Measurements from ENCODE around the gene PTPN14.

PTPN14 gene

GRCh38 chr1:214335567-214335966 is 215.8 kb downstream of the PTPN14 start:
- Histone ChIP-seq H3K79me2 (ENCODE audit: insufficient read depth, low read length) (no peaks in the 10 kb centered on the region), H3K27me3 (ENCODE audit: insufficient read depth, low read length, poor library complexity, severe bottlenecking) (no peaks in the 10 kb centered on the region), H3K4me1 (ENCODE audit: insufficient read depth, low read length, poor library complexity, severe bottlenecking) (no peaks in the 10 kb centered on the region), H3K4me2 (ENCODE audit: low read depth, low read length, poor library complexity, severe bottlenecking) (no peak overlapping the region), H3K36me3 (ENCODE audit: insufficient read depth, low read length) (peaks cover 66% of the 10 kb centered on the region), H2AFZ (ENCODE audit: low read length) (no peak overlapping the region), H3F3A (ENCODE audit: low read depth) (no peaks in the 10 kb centered on the region), H3K9me3 (ENCODE audit: insufficient read depth, low read depth, low read length) (no peaks in the 10 kb centered on the region), H3K4me3 (ENCODE audit: low read length, poor library complexity, severe bottlenecking) (no peak overlapping the region), H3K9ac (ENCODE audit: low read depth, low read length, poor library complexity, severe bottlenecking) (no peak overlapping the region), H4K20me1 (ENCODE audit: insufficient read depth, low read length, poor library complexity, severe bottlenecking) (no peaks in the 10 kb centered on the region), H3K9me2 (replicated peaks; ENCODE audit: low read depth, low read length) (no peaks in the 10 kb centered on the region)
- TF ChIP-seq EZH2phosphoT487 (IDR thresholded peaks at IDR 0.05; ENCODE audit: borderline replicate concordance): no peak
- no peak for TF ChIP-seq CTCF (conservative IDR thresholded peaks at IDR 0.05; ENCODE audit: low read length)

- Histone ChIP-seq H3K4me3 (ENCODE audit: low read length, poor library complexity, severe bottlenecking) (no peak overlapping the region), H3K9me2 (replicated peaks; ENCODE audit: low read depth, low read length) (no peaks in the 10 kb centered on the region), H3F3A (ENCODE audit: low read depth) (no peaks in the 10 kb centered on the region), H3K79me2 (ENCODE audit: insufficient read depth, low read length) (no peaks in the 10 kb centered on the region), H3K27me3 (ENCODE audit: insufficient read depth, low read length, poor library complexity, severe bottlenecking) (no peaks in the 10 kb centered on the region), H3K36me3 (ENCODE audit: insufficient read depth, low read length) (peaks cover 85% of the 10 kb centered on the region), H3K4me1 (ENCODE audit: insufficient read depth, low read length, poor library complexity, severe bottlenecking) (peaks cover 5% of the 10 kb centered on the region), H3K4me2 (ENCODE audit: low read depth, low read length, poor library complexity, severe bottlenecking) (no peak overlapping the region), H3K9ac (ENCODE audit: low read depth, low read length, poor library complexity, severe bottlenecking) (no peak overlapping the region), H3K9me3 (ENCODE audit: insufficient read depth, low read depth, low read length) (no peaks in the 10 kb centered on the region), H4K20me1 (ENCODE audit: insufficient read depth, low read length, poor library complexity, severe bottlenecking) (no peaks in the 10 kb centered on the region), H2AFZ (ENCODE audit: low read length) (no peak overlapping the region)
- TF ChIP-seq CTCF (conservative IDR thresholded peaks at IDR 0.05; ENCODE audit: low read length) (peak; percentile 91), EZH2phosphoT487 (IDR thresholded peaks at IDR 0.05; ENCODE audit: borderline replicate concordance) (no peak)
Observed at GRCh38 chr1:214332946-214333798, 218.2 kb downstream of the PTPN14 start.

- Histone ChIP-seq H3K4me3 (ENCODE audit: low read length, poor library complexity, severe bottlenecking) (no peak overlapping the region), H3K9me2 (replicated peaks; ENCODE audit: low read depth, low read length) (no peaks in the 10 kb centered on the region), H4K20me1 (ENCODE audit: insufficient read depth, low read length, poor library complexity, severe bottlenecking) (no peaks in the 10 kb centered on the region), H3K9ac (ENCODE audit: low read depth, low read length, poor library complexity, severe bottlenecking) (no peak overlapping the region), H3K79me2 (ENCODE audit: insufficient read depth, low read length) (no peaks in the 10 kb centered on the region), H3F3A (ENCODE audit: low read depth) (0 out of 2 replicates have a peak, but pooled peaks cover 5% of the 10 kb centered on the region), H3K36me3 (ENCODE audit: insufficient read depth, low read length) (peaks cover 76% of the 10 kb centered on the region), H3K4me1 (ENCODE audit: insufficient read depth, low read length, poor library complexity, severe bottlenecking) (peaks cover 18% of the 10 kb centered on the region), H3K4me2 (ENCODE audit: low read depth, low read length, poor library complexity, severe bottlenecking) (no peak overlapping the region), H3K9me3 (ENCODE audit: insufficient read depth, low read depth, low read length) (no peaks in the 10 kb centered on the region), H3K27me3 (ENCODE audit: insufficient read depth, low read length, poor library complexity, severe bottlenecking) (no peaks in the 10 kb centered on the region), H2AFZ (ENCODE audit: low read length) (no peak overlapping the region)
- TF ChIP-seq CTCF (conservative IDR thresholded peaks at IDR 0.05; ENCODE audit: low read length) (peak; percentile 96), EZH2phosphoT487 (IDR thresholded peaks at IDR 0.05; ENCODE audit: borderline replicate concordance) (no peak)
Observed at GRCh38 chr1:214331827-214332423, 219.5 kb downstream of the PTPN14 start.
